HG03432 (cell line): ENCODE results near the gene RMRP.
"Not testable (repeated sequence)": the region's sequence is repeated elsewhere in the genome, so short reads cannot be mapped to it uniquely, and the experiment has no call there.

Source experiments
- ATAC-seq: cut with Tn5 transposase; IDR thresholded peaks from one replicate; pipeline ENCODE4 v1.9.1; 2021; ENCODE audit warnings: mild to moderate bottlenecking, moderate library complexity; ENCODE audit not compliant: unreplicated experiment

Gene RMRP

DNA sequence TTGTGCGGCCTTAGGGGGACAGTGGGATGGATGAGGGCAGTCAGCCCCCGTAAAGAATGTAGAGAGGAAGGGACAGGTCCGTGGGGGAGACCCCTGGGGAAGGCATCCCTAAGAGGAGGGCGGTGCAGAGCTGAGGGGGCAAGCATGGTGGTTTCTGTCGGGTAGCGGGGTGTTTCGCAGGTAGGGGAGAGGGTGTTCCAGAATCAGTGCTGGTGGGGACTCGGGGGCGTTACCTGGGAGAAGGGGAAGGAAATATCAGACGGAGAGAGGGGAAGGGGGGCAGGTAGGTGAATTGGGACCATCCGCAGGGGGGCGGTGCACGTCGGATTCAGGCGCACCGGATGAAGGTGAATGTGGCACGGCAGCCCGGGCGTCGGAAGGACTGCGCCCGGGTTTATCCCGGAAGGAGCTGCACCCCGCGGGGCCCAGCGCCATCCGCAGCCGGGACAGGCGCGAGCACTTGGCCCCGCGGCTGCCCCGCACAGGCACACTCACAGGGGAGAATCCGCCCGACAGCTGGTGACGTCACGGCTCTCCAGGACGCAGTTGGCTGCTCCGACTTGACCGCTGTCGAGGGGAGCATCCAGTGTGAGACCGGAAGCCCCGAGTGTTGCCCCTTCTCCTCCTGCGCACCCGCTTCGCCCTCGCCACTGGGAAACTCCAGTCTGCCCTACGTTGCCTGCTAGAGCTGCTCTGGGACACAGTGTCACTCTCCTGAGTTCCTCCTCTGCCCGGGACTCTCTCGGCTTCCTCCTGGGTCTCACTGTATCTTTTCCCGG is 40.9 kb downstream of the RMRP start:
- ATAC-seq, result no peak

DNA sequence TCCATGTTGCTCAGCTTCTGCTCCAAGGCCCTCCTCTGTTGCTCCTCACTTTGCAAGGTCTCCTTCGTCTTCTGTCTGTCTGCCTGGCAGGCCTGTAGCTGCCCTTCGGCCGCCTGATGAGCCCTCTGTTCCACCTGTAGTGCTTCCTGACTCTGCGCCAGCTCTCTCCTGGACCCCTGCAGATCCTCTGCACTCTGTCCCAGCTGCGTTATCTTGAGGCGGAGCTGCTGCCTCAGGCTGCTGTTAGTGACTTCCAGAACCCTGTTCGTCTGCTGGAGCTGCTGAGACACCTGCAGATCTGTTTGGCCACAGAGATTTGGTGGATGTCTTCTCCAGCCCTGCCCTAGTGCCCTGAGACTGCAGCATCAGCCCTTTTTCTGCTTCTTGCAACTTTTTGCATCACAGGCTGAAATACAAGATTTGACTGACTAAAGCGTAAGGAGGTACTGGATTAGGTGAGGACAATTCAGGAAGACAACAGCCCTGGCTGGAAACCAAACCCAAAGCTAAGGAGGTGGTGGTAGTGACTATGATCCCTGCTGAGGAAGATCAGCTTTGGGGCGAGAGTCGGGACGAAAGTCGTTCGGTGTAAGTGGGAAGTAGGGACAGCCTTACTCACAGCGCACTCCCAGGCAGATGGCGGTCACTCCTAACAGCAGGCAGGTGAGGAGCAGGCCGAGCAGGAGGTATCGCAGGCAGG is 41.7 kb downstream of the RMRP start:
- ATAC-seq, result no peak

DNA sequence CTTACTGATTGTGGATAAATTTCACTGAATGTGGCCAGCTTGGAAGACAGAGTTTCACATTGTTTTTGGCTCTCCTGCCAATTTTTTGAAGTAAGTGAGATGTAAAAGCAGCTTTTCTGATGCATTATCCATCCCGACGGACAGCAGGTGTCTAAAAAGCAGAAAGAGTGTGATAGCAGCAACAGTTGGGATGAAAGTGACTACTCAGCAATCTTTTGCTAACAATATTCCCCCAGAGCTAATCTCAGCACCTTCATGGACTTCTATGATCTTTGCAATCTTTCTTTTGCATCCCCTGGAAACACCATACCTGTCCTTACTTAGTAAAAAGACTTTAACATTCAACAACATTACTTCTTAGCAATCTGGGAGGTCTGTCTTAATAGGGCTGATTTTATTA is 45.0 kb downstream of the RMRP start:
- no peak for ATAC-seq

DNA sequence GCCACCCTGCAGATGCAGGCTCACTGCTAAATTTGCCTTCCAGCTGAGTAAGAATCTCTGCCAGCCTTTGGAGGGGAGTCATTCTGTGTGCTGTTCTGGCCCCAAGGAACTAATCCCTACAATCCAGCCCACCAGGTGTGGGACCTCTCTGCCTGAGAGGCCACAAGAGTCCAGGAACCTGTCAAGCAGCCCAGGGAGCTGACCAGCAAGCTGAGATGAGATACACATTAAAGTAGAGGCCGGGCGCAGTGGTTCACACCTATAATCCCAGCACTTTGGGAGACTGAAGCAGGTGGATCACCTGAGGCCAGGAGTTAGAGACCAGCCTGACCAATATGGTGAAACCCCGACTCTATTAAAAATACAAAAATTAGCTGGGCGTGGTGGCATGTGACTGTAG is 45.8 kb downstream of the RMRP start:
- not testable (repeated sequence) for ATAC-seq

DNA sequence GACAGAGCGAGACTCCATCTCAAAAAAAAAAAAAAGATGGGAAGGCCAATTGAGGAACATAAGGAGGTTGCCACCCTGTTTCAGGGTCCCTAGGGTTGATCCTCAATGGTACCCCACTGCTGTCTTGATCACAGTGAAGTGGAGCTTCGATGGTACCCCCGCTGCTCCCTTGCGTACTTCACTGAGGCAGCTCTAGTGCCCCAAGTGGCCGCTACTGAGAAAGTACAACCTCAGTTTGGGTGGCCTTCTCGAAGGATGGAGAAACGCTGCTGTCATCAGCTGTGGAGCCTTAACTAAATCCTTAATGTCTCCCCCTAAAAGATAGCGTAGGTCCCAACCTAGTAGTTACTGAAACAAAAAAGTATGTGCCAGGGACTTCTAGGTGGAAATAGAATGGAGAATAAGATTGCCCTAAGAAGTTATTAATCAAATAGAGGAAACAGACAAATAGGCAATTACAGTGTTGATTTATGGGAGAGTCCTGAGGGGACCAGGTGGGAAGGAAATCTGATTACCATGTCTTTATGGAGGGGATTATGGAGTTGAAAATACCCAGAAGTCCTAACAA is 46.5 kb downstream of the RMRP start:
- peak; percentile 76 for ATAC-seq

DNA sequence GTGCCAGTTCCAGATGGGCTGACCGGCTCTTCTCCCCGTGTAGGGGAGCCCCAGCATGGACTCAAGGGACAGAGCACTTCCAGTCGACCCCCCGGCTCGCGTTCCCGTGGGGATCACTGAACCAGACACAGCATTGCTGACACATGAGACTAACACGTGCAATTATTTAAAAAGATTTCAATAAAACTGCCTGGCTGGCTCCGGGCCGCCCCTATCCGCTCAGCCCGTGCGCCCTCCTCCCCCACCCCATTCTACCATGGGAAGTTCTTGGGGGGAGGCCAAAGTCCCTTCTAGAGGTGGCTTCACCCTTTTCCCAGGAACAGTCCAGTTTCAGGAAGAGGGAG is 48.0 kb downstream of the RMRP start:
- ATAC-seq, result no peak

DNA sequence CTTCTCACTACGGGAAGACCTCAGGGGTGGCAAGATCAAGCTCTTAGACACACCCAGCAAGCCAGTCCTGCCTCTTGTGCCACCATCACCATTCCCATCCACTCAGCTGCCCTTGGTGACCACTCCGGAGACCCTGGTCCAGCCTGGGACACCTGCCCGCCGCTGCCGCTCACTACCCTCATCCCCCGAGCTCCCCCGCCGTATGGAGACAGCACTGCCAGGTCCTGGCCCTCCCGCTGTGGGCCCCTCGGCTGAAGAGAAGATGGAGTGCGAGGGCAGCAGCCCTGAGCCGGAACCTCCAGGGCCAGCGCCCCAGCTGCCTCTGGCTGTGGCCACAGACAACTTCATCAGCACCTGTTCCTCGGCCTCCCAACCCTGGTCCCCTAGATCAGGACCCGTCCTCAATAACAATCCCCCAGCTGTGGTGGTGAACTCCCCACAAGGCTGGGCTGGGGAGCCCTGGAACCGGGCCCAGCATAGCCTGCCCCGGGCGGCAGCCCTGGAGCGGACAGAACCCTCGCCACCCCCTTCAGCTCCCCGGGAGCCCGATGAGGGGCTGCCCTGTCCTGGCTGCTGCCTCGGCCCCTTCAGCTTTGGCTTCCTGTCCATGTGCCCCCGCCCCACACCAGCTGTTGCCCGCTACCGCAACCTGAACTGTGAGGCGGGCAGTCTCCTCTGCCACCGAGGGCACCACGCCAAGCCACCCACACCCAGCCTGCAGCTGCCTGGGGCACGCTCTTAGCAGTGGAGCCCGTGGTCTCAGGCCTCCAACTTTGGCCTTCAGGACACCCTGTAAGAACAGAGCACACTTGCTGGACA is 48.6 kb downstream of the RMRP start:
- no peak for ATAC-seq

DNA sequence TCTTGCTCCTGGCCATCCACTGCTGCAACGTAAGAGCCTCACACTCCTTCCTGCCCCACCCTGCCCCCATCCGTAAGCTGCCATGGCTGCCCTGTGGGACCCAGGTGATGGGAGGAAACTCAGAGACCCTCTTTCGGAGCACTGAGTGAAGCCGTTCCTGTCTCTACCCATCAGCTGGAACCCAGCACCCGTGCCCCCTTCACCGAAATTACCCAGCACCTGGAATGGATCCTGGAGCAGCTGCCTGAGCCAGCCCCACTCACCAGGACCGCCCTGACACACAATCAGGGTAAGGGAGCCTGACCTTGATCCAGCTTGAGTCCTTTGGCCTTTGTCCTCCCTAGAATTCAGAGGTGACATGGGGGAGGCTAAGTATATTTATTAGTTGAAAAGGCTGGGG is 49.6 kb downstream of the RMRP start:
- ATAC-seq, result no peak
